G401 (cell line): ENCODE data around the gene ALDH1A1. TPM values are rescaled to one million over a fixed set of nuclear protein-coding genes. Genes with fewer than 3 reads are reported as not detected.
"Not testable (repeated sequence)": the region's sequence is repeated elsewhere in the genome, so short reads cannot be mapped to it uniquely, and the experiment has no call there.

Source experiments
- DNase-seq: peaks from one replicate; pipeline ENCODE4 v3.0.0-alpha.2; 2015; ENCODE audit warnings: low spot score
- in situ Hi-C: cut with HindIII; loops from 2 replicates; pipeline ENCODE4 v1.10.0; 2016; ENCODE audit warnings: low sequenced_read_pairs, mixed read lengths
- total RNA-seq: library from RNA; depleted of rRNA; stranded (reverse); fragments of >200 nt; shearing (Covaris generic); gene quantifications from 2 replicates; pipeline ENCODE4 v1.2.3, GENCODE V29; 2014

The ALDH1A1 gene
- total RNA-seq, 1 experiment from 2014 or later: not detected

DNA sequence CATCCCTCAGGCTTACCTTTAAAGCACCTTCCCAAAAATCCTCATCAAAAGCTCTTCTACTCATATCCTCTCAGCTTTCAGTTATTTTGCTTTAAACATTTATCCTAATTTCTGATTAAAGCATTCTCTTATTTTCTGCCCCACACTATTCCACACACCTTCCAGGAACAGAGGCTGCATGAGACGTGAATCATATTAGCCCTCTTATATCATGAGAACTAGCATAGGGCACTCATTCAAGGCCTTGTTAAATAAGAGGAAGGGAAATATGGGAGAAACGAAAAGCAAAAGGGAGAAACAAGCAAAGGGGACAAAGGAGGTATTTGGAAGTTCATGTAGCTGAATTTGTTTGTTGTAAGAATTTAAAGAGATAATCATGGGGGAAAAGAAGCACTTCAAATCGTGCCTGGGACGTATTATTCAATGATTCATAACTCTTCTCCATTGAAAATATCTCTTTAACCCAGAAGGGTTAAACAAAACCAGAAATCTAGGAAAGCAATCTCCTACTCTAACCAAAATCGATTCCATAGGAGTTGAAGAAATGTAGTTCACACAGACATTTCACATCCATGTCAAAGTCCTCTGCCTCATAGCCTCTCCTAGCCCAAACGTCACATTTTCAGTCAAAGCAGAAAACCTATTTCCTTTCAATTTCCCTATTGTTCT lies 4.1 kb downstream of the ALDH1A1 start:
- no peak for DNase-seq
- in situ Hi-C loops: no loop called here

DNA sequence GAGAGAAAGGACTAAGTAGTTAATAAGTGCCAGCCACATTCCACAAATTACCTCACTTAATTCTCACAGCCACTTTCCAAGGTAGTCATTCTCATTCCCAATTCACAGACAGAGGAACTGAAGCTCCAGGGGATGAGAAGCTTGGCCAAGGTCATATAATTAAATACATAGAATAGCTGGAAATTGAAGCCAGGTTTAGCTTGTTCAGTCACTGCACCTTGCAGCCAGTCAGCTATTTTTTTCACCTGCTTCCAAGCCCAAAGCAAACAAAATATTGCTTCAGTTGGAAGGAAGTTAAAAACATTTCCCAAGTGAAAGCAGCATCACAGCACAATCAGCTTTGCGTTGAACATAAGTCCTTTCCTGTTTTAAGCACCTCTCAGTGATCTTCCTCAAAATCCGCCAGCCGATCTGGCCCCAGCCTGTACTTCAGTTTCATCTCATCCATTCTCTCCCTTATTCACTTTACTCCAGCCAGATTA lies 4.8 kb downstream of the ALDH1A1 start:
- DNase-seq: no peak
- in situ Hi-C loops: no loop called here

DNA sequence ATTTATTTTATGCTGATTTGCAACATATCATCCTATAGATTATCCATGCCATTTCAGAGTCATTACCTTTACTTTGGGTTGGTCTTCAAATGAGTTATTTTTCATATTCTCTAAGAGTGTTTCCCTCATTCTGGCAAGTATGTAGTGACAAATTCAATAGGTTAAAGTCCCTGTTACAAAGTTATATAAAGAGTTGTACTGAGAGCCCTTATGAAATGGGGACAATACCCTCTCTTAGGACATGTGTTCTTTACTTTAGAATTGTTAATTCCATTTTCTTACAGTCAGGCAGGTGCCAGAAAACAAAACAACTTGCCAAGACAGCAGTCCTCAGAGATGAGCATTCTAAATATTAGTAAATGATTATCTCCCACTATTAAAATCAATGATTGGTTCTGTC lies 6.0 kb downstream of the ALDH1A1 start:
- in situ Hi-C loops: no loop called here
- no peak for DNase-seq

DNA sequence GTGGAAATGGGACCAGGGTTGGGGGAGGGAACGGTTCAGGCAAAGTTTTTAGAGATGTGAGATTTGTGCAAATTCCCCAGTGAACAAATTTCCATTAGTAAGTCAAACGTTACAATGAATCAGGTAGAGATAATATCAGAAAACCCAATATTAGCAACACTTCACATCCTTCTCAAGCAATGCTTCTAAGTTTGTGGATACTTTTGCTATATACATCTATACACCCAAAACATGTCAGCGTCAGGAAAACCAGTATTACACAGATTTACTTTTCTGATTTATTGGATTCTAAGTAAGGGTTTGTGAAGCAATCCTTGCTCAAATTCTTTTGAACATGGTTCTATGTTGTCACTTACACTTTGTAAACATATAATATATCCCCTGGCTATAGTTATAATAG lies 6.5 kb downstream of the ALDH1A1 start:
- DNase-seq: no peak
- in situ Hi-C loops: no loop called here

DNA sequence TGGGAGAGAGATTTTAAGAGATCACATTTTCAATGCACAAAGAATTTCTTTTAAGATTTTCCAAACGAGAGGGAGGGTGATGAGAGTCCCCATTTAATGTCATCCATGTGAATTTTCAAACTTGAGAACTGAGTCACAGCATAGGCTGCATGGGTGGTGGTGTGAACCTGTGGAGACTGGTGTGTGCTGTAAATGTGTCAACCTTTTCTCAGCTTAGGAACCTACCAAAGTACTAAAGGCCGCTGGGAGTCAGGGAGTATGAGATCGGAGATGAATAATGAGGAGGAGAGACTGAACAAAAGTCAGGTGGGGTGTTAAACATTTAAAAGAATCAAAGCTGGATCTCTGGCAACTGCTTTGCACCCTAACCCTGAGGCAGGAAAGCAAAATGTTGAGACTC lies 7.5 kb downstream of the ALDH1A1 start:
- in situ Hi-C loops: no loop called here
- no peak for DNase-seq

DNA sequence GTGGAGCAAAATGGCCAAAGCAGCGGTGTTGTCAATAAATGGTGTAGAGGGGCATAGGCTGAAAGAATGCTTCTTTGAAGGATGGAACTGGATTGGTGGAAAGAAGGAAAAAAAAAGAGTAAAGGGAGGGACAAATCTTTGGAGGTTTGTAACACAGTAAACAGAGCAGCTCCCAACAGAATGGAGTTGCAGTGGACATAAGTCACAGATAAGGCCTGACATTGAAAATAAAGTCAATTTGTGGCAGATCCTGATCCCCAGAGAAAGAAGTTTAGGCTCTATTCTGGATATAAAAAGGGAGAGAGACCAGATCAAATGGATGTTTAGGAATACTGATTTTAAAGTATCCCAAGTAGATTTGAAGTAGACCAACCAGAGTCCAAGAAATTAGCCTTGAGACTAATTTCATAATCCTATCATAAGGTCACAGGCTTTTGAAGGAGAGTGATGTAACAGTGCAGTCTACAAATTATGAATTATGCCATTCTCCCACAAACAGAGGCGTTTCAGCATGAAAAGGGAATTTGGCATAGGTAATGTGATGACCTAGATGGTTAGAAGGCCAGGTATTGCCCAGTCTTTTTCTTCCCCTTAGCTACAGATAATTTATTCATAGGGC lies 8.9 kb downstream of the ALDH1A1 start:
- DNase-seq: no peak
- in situ Hi-C loops: no loop called here

DNA sequence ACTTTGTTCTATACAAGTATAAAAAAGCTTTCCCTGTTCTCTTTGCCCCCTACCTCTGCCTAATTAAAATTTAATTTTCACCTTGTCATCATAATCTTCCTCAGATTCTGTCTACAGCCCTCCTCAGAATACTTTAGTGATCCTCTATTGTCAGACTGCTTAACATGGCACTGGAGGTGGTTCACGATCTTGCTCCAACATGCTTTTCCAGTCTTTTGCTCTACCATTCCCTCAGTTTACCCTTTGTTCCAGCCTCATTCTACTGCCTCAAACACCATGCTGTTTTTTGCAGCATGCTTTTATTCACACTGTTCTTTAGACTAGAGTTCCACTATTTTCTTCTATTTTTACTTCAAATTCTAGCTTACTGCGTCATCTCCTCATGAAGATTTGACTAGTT lies 10.4 kb downstream of the ALDH1A1 start:
- DNase-seq: no peak
- in situ Hi-C loops: no loop called here

DNA sequence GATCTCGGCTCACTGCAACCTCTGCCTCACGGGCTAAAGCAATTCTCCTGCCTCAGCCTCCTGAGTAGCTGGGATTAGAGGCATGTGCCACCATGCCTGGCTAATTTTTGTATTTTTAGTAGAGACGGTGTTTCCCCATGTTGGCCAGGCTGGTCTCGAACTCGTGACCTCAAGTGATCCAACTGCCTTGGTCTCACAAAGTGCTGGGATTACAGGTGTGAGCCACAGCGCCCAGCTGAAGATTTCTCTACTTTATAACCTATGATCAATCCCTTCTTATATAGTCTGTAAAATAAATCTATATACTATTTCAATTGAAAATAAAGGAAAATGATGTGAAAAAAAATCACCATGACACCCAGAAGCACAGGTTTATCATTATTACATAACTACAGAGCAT lies 13.3 kb downstream of the ALDH1A1 start:
- DNase-seq, in situ Hi-C loops: not testable (repeated sequence)

DNA sequence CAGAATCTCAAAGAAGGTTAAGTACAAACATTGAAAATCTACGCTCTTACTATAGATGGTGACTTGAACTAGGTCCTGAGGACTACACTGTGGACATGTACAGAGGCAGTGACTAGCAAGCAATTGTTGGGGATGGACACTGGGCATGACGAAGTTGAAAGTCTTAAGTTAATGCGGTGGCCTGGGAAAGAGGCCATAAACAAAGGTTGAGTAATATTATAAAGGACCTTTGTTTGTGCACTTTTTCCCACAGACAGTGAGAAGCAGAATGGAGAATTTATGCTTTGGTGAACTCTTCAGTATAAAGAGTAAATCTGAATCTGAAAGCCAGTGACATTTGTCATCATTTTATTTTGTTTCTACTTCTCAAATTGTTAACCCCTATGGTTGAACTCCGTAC lies 15.3 kb downstream of the ALDH1A1 start:
- no peak for DNase-seq
- in situ Hi-C loops: no loop called here

DNA sequence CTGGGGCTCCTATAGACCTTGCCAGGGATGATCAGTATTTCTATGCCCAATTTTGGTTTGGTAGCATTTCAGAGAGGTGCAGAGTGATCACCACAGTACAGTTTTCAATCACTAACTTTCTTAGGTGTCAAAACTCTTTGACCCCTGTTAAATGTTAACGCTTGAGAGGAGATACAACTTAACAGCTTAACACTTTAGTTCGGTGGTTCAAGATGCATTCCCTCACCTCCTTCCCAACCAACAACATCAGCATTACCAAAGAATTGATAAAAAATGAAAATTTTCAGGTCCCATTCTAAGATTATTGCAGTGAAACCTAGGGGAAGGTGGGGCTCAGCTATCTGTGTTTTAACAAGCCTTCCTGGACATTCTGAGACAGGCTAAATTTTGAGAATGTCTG lies 16.2 kb downstream of the ALDH1A1 start:
- in situ Hi-C loops: no loop called here
- no peak for DNase-seq

DNA sequence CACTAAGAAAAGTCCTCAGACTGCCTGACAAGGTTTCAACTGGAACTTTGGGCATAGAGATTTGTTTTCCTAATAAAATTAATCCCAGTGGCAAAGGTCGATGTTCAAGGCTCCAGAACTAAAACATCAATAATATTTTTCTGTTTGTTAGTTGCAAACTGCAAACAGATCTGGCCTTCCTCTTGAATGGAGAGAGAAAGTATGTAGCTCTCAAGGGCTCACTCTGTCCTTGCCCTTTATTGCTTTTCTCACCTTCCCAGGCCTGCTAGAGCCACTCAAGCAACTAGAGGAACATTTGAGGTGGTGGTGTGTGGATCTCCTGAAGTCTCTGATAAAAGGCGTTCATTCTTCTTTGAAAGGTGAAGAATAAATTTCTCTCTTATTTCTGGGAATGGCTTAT lies 16.6 kb downstream of the ALDH1A1 start:
- in situ Hi-C loops: no loop called here
- DNase-seq: no peak

DNA sequence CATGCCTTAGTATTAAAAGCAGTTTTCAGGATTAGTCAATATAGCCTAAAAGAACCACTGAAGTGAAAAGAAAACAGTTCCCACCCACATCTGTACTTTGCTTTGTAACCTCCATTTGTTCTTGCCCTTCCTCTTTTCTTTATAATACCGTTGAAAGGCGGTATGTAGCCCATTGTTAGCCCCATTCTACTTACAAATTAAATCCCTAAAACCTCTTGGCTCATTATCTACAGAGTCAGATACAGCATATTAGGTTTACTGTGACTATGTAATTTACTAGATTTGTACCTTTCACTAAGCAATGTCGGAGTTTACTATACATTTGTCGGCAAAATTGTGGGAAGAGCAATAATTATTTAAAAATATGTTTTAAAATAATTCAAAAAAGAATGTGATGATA lies 17.3 kb downstream of the ALDH1A1 start:
- in situ Hi-C loops: no loop called here
- DNase-seq: no peak

DNA sequence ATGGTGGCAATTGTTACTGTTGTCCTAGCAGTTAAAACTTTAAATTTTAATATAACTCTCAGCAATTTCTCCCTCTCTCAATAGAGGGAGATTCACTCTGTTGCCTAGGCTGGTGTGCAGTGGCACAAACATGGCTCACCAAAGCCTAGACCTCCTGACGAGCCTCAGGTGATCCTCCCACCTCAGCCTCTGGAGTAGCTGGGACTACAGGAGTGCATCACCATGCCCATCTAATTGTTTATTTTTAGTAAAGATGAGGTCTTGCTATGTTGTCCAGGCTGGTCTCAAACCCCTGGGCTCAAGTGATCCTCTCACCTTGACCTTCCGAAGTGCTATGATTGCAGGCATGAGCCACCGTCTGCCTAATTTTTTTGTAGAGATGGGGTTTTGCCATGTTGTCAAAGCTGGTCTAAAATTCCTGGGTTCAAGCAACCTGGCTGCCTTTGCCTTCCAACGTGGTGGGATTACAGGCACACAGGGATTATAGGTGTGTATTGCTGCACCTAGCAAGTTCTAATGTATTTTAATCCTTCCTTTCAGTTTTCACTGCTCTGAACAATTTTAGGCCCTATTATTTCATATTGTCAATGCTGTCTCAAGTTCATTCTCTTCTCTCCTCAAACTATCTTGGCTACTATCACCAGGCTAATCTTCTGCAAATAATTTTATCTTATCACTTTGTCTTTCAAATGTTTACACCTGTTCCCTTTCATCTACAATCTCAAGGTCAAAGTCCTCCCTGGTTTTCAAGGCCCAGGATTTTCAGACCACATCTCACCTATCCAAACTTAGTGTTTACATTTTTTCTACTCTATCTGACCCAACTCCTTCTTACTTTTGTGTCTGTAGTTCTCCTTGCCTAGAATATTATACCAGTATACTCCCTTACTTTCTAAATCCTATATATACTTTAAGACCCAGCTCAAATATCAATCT lies 18.9 kb downstream of the ALDH1A1 start:
- in situ Hi-C loops: no loop called here
- DNase-seq: no peak

DNA sequence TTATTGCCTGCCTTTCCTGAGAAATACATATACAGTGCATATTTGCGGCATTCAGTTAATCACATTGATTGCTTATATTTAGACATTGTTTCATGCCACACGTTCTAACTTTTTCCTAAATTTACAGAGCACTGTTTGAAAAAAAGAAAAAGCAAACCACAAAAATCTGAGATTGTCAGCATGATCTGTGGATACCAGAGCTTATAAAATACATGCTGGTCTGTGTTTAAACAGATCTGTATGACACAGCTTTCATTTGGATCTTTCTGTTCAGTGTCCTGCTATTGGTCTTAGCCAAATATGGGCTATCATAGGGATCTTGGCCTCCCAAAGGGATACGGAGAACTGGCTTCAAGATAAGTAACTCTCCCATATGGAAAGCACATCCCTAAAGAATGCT lies 20.2 kb downstream of the ALDH1A1 start:
- no peak for DNase-seq
- in situ Hi-C loops: no loop called here

DNA sequence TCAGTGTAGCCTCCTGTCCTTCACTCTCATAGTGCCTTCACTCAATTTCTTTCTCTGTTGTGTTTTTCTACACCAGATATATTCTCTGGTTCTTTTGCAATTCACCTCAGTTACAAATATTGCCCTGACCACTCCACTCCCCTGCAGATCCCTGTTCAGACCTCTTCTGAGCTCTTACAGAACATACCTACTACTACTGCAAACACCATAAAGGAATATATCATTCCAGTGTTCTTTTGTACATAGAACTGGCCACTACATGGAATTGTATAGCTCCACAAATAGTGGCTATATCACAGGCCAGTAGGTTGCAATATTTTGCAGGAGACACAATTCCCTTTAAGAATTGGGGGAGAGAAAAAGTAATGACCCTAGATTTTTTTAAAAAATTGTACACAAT lies 21.0 kb downstream of the ALDH1A1 start:
- no peak for DNase-seq

DNA sequence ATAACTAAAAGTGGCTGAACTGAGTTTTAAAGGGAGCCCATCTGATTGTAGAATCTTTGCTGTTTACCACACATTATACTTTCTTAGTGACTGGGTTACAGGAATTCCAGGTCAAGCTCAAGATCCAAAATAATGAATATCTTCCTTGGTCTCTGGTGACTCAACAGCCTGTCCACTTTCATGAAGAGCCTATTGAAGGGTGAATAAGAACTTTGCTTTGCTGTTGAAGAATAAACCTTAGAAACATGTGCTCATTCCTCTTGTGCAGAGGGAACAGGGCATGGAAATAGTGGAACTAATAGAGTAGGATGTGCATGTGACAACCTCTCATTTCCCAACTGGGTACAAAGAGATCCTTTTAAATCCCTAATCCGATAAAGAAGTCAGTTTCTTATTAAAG lies 21.4 kb downstream of the ALDH1A1 start:
- no peak for DNase-seq
- in situ Hi-C loops: no loop called here

More for the DNA sequence above, 21.0 kb downstream of the ALDH1A1 start:
- in situ Hi-C loops: no loop called here

DNA sequence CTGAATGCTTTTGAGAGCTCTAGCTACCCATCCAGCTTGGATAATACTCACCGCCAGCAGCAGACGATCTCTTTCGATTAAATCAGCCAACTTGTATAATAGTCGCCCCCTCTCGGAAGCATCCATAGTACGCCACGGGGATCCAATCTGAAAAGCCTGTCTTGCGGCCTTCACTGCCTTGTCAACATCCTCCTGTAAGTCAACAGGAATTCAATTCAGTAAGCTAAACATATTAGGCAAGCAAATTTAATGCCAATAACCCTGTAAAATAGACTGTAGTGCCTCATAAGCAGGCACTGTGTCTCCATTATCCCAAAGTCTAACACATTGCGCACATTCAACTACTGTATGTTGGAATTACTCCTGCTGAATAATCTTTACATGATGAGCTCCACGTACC lies 22.0 kb downstream of the ALDH1A1 start:
- in situ Hi-C loops: no loop called here
- DNase-seq: no peak

DNA sequence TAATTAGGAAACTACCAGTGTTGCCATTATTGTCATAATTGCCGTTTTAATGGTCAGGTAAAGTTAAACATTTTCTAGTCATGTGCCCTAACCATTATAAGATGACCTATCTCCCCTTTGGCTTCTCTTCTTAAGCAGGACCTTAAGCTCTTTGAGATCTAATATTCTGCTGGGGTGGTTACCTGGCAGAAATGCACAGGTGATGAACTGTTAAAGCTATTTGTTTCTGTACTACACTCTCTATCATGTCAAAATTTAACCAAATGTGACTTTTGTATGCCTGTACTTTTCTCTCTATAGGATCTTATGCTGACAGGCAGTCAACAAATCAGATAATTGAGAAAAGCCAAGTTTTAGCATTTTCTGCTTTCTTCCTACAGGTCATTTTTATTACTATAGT lies 23.3 kb downstream of the ALDH1A1 start:
- in situ Hi-C loops: no loop called here
- no peak for DNase-seq

DNA sequence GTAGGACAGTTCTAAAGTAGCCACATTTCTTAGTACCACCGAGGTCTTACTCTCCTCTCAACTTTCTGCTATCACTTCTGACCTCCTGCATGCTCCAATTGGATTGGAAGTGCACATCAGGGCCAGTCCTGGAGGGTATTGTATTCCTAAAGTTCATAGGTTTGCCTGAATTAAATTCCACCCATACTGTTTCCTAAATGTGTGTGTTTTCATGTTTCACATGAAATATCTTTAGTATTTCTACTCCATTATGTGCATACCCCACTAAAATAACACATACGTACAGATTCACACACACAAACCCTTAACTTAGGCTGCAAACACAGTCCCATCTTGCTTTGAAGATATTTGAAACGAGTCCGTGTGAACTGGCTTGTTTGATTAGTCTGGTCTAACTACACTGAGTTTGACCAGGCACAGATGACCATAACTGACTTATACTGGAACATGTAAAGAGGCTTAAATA lies 24.8 kb downstream of the ALDH1A1 start:
- in situ Hi-C loops: no loop called here
- DNase-seq: no peak

DNA sequence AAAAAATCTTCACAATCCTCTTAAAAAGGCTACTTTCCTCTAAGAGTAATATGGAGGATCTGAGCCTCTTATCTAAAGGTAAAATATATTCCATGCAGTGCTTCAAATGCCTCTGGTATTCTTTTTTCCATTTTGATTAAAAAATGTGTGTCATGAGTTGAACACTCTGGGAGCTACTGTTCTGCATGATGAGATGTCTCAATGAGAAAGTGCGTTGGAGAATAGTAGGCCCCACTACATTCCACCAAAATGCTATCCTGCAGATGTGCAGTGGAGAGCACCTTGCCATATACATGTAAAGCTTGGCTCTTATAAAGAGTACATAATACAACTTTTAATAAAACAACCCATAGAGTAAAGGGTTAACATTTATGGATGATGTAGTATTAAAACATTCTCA lies 26.3 kb downstream of the ALDH1A1 start:
- DNase-seq: no peak

More for the DNA sequence above, 26.3 kb downstream of the ALDH1A1 start:
- in situ Hi-C loops: no loop called here
